EL (cell line): ENCODE results near the gene KIF11.

Source experiments
- DNase-seq: peaks from one replicate; pipeline ENCODE4 v3.0.0-alpha.2; 2016

Gene KIF11

DNA sequence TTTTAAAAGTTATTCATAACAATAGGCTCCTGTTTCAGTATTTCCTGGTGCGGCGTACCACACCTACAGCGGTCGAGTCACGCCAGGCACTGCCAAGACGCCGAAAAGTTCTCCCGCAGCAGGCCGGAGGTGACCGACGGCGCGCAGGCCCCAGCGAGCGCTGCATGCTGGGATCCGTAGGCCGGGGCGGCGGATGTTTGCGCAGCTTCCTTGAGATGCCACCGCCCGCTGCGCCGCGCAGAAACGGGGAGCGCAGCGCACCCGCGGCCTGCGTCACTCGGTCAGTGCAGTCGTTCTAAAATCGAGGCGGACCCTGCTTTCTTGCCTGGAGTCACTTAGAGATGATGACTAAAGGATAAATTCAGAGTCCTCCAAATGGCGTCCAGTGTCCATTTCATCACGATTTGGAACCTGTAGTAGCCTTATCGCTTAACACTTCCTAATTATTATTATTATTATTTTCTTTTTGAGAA lies 1.3 kb upstream of the KIF11 start:
- peak; percentile 91 for DNase-seq

- DNase-seq, result no peak
Observed at GRCh38 chr10:92593619-92594588, 974 bp downstream of the KIF11 start.

DNA sequence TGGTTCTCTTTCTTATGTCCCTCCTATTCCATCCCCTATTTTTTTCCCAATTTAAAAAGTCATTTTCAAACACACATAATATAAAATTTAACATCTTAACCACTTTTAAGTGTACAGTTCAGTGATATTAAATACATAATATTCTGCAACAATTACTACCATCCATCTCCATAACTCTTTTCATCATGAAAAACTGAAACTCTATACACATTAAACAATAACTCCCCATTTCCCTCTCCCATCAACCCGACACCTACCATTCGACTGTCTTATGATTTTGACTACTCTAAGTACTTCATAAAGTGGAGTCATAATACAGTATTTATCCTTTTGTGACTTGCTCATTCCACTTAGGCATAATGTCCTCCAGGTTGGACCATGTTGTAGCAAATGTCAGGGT lies 2.6 kb downstream of the KIF11 start:
- no peak for DNase-seq

- no peak for DNase-seq
Observed at GRCh38 chr10:92598321-92598720, 5.4 kb downstream of the KIF11 start.

DNA sequence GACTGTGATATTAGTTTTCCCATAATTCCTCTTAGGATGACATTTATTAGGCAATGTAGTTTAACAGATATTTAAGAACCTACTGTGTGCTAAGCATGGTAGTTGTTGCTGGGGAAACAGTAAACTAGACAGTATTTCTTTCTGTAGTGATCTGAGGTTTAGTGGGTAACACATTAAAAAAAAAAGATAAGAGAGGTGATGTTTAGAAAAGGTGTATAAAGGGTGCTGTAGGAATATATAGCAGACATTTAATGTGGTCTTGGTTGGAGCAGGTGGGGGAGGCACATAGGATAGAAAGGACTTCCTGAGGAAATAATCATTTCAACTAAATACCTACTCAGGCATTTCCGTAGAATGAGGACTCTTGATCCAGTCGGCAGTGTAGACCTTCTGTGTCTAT lies 11.9 kb downstream of the KIF11 start:
- no peak for DNase-seq

DNA sequence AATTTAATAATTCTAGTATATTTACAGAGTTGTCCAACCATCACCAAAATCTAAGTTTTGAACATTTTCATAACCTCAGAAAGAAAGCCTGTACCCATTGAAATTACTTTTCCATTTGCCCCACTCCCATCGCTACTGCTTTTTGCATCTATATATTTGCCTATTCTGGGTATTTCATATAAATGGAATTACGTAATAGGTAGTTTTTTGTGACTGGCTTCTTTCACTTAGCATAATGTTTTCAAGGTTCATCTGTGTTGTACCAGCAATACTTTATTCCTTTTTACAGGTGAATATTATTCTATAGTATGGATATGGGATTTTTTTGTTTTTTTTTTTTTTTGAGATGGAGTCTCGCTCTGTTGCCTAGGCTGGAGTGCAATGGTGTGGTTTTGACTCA lies 22.6 kb downstream of the KIF11 start:
- no peak for DNase-seq

DNA sequence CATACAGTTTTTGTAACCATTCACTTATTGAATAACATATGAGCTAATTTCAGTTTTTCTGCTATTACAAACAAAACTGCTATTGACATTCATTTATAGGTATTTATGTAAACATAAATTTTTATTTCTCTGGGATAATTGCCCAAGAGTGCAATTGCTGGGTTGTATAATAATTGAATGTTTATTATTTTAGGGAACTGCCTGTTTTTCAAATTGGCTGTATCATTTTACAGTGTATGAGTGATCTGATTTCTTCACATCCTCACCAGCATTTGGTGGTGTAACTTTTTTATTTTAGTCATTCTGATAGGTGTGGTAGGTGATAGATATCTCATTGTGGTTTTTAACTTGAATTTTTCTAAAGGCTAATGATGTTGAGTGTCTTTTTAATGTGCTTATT lies 26.4 kb downstream of the KIF11 start:
- DNase-seq, result no peak

DNA sequence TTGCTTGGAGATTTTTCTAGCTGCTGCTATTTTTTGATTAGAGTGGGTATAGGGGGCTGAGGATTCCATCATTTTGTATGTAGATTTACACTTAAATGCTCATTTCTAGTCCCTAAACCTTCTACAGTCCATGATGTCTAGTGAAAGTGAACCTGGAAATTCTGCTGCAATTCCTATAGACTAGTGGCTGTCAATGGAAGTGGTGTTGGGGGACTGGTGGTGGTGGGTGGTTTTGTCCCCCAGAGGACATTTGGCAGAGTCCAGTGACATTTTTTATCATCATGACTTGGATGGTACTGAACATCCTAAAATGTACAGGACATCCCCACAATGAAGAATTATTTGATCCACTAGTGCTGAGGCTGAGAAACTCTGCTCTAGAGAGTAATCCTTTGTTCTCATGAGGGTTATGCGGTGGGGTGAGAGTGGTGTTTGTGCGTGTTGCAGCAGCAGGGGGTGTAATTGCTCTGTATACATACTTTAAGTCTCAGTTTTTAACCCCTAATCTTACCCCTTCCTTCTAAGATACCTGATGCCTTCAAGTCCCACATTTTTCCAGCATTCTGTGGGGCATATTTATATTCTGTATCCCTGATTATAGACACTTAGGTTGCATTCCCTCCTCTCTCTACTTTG lies 35.0 kb downstream of the KIF11 start:
- DNase-seq, result no peak

- DNase-seq, result no peak
Observed at GRCh38 chr10:92629945-92630344, 37.0 kb downstream of the KIF11 start.

- DNase-seq, result no peak
Observed at GRCh38 chr10:92638037-92638436, 45.1 kb downstream of the KIF11 start.

GRCh38 chr10:92640107-92640506 lies 47.2 kb downstream of the KIF11 start:
- peak; percentile 42 for DNase-seq

GRCh38 chr10:92641492-92641891 lies 48.6 kb downstream of the KIF11 start:
- DNase-seq, result no peak

GRCh38 chr10:92644921-92645320 lies 52.0 kb downstream of the KIF11 start:
- DNase-seq, result no peak

GRCh38 chr10:92650864-92651263 lies 57.9 kb downstream of the KIF11 start:
- DNase-seq, result peak; percentile 27

- DNase-seq, result no peak
Observed at GRCh38 chr10:92655426-92655825, 62.5 kb downstream of the KIF11 start.

GRCh38 chr10:92656266-92656961 lies 63.5 kb downstream of the KIF11 start:
- no peak for DNase-seq

GRCh38 chr10:92657024-92657423 lies 64.1 kb downstream of the KIF11 start:
- DNase-seq, result peak; percentile 23

DNA sequence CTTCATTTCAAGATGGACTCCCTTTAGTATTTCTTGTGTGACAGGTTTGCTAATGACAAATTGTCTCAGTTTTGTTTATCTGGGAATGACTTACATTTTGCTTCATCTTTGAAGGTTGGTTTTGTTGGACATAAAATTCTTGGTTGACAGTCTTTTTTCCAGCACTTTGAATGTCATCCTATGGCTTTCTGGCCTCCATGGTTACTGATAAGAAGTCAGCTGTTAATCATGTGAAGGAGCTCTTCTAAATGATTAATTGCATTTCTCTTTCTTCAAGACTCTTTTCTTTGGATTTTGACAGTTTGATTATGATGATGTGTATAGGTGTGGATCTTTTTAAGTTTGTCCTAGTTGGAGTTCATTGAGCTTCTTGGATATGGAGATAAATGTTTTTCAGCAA lies 69.9 kb downstream of the KIF11 start:
- no peak for DNase-seq

GRCh38 chr10:92664322-92664721 lies 71.4 kb downstream of the KIF11 start:
- no peak for DNase-seq

GRCh38 chr10:92667078-92667477 lies 74.1 kb downstream of the KIF11 start:
- DNase-seq, result no peak

DNA sequence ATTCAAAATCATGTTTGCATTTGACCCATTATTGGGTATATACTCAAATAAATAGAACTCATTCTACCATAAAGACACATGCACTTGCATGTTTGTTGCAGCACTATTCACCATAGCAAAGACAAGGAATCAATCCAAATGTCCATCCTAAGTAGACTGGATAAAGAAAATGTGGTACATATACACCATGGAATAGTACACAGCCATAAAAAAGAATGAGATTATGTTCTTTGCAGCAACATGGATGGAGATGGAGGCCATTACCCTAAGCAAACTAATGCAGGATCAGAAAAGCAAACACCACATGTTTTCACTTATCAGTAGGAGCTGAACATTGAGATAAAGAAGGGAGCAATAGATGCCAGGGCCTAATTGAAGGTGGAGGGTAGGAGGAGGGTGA lies 84.8 kb downstream of the KIF11 start:
- no peak for DNase-seq

GRCh38 chr10:92678206-92678605 lies 85.3 kb downstream of the KIF11 start:
- DNase-seq, result no peak

DNA sequence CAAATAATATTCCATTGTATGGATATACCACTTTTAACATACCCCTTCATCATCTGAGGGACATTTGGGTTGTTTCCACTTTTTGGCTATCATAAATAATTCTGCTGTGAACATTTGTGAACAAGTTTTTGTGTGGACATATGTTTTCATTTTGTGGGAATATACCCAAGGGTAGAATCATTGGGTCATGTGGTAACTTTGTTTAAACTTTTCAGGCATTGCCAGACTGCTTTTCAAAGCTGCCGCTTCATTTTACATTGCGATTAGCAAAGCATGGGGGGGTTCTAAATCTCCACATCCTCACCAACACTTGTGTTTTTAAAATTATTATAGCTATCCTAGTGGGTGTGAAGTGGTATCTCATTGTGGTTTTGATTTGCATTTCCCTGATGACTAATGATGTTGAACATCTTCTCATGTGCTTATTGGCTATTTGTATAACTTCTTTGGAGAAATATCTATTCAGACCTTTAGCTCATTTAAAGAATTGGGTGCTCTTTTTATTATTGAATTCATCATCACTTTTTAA lies 88.4 kb downstream of the KIF11 start:
- DNase-seq, result no peak
